Transverse colon (tissue), 4 donors: ENCODE results near the gene GPR143. TPM values are rescaled to one million over a fixed set of nuclear protein-coding genes. Genes with fewer than 3 reads are reported as not detected.

ENCODE experiments used
- DNase-seq: peaks from one replicate; pipeline ENCODE4 v3.0.0-alpha.2; 2019
- H3K27ac ChIP-seq, 4 donors: fragments of 200-600 bp; sonication (generic); 2 replicates each; pipeline ENCODE4 v1.5.1; 2016 to 2018; ENCODE audit warnings: inconsistent platforms in 4 of 4
- H3K27me3 ChIP-seq: fragments of 200-600 bp; sonication (generic); 2 replicates; pipeline ENCODE4 v1.5.1; 2017; ENCODE audit warnings: inconsistent platforms
- H3K36me3 ChIP-seq, 4 donors: fragments of 200-600 bp; sonication (generic); 2 replicates each; pipeline ENCODE4 v1.5.1; 2017 to 2019; ENCODE audit warnings: inconsistent platforms in 4 of 4
- H3K4me1 ChIP-seq, 4 donors: fragments of 200-600 bp; sonication (generic); 2 replicates each; pipeline ENCODE4 v1.5.1; 2017 to 2020; ENCODE audit warnings: inconsistent platforms in 4 of 4
- H3K4me3 ChIP-seq, 4 donors: fragments of 200-600 bp; sonication (generic); 1 replicate in 1 of 4; 2 replicates in 3 of 4; pipeline versions ENCODE4 v1.5.1 to v1.6.1; 2017 to 2019; ENCODE audit warnings: inconsistent platforms in 4 of 4
- H3K9me3 ChIP-seq, 2 donors: fragments of 200-600 bp; sonication (generic); 2 replicates each; pipeline ENCODE4 v1.5.1; 2017 to 2019; ENCODE audit warnings: inconsistent platforms in 2 of 2
- EP300 ChIP-seq: sonication (generic); formaldehyde crosslinking; IDR thresholded peaks from one replicate; pipeline ENCODE4 v1.6.1; 2017; ENCODE audit warnings: antibody characterized with exemption, low read depth
- POLR2A ChIP-seq: fragments of 450-650 bp; IDR thresholded peaks from one replicate; pipeline ENCODE4 v1.6.1; 2016; ENCODE audit warnings: antibody characterized with exemption, mild to moderate bottlenecking, moderate library complexity
- POLR2AphosphoS5 ChIP-seq, 3 donors: sonication (generic); formaldehyde crosslinking; IDR thresholded peaks; one replicate each; pipeline ENCODE4 v1.6.1; 2016; ENCODE audit warnings: antibody characterized with exemption in 3 of 3
- WGBS, 2 donors: methylation state at CpG; one replicate each; pipeline ENCODE4 v1.1.5; 2018; ENCODE audit warnings: low coverage in 1 of 2; 5-methylcytosine and 5-hydroxymethylcytosine counted together
- in situ Hi-C, 4 donors: fragments of 200-750 bp; cut with MboI; loops; one replicate each; pipeline versions ENCODE4 v1.15.0 to v1.15.1; 2017; ENCODE audit warnings: low sequenced_read_pairs in 3 of 4, low pct_ligation_motif_present in 1 of 4, low pct_unique_long_range_greater_than_20kb in 1 of 4
- intact Hi-C: fragments of 100-400 bp; cut with DNase I; formaldehyde crosslinking; loops from one replicate; pipeline ENCODE4 v1.15.1; 2023; ENCODE audit warnings: low total_unique reads
- total RNA-seq, 4 donors: library from RNA; depleted of rRNA; stranded (reverse); fragments of >200 nt; gene quantifications; one replicate each; pipeline ENCODE4 v1.1.0, GENCODE V29; 2016
- TF ChIP-seq, protein P1 (sequence below), 5 experiments: fragments of 200-600 bp in 3 of 5; fragments of 450-650 bp in 2 of 5; sonication (generic) in 3 of 5; IDR thresholded peaks; 1 replicate in 2 of 5; 2 replicates in 3 of 5; pipeline ENCODE4 v1.5.1; 2016 to 2017; ENCODE audit warnings: antibody characterized with exemption in 5 of 5, inconsistent platforms in 3 of 5, mild to moderate bottlenecking in 2 of 5, moderate library complexity in 1 of 5

The GPR143 gene
- total RNA-seq, 4 donors from 2014 or later = 1.1 to 1.6 TPM; not detected in 2

DNA sequence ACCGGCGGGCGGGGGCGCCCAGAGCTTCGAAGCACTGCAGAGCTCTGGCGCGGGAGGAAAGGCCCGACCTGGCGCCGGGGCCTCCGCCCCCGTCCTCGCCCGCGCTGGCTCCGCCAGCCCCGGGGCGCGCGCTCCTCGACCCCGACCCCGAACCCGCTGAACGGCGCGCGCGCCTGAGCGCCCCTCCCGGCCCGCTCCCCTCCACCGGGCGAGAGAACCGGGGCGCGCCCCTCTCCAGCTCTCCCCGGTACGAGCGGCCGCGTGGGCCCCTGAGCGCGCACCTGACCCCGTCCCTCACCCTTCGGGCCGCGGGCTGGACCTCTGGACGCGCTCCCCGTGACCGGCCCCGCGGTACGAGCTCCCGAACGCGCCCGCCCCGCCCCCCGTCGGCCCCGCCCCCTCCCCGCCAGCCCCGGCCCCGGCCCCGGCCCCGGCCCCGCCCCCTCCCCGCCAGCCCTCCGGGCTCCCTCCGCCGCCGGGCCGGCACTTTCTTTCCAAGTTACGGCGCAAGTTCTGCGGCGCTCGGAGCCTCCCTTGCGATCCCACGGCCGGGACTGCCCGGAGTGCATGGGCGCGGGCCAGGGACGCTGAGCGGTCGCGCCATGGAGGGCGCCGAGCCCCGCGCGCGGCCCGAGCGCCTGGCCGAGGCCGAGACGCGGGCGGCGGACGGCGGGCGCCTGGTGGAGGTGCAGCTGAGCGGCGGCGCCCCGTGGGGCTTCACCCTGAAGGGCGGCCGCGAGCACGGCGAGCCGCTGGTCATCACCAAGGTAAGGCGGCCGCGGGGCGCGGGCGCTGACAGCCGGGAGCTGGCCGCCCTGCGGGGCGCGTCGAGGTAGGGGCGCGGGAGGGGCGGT is 20.5 kb upstream of the GPR143 start, which contains the start of gene SHROOM2:
TSS of gene SHROOM2 (plus strand) at position 486 of the 854 bp plus-strand sequence. CDS start at position 603, 117 bp downstream.
- Histone ChIP-seq H3K4me3 (peak within 1 kb of the TSS; percentile 14 to 60 (median 55)), H3K4me1 (peaks cover 0 to 10% (median 0%) of the 10 kb centered on the region in 4 donors), H3K9me3 (no peaks in the 10 kb centered on the region), H3K27me3 (peaks cover 4% of the 10 kb centered on the region), H3K36me3 (no peaks in the 10 kb centered on the region), H3K27ac (peak within 1 kb of the TSS; percentile 34 to 75 (median 70))
- 28% methylated on average over 74 of the region's 132 CpGs; no CpG with 5 or more reads in 1 of the 2 donors for WGBS, 2 donors
- TF ChIP-seq POLR2AphosphoS5 (IDR thresholded peaks at IDR 0.05) (no peak), EP300 (no peak), POLR2A (no peak)
- TF ChIP-seq, protein P1, sequence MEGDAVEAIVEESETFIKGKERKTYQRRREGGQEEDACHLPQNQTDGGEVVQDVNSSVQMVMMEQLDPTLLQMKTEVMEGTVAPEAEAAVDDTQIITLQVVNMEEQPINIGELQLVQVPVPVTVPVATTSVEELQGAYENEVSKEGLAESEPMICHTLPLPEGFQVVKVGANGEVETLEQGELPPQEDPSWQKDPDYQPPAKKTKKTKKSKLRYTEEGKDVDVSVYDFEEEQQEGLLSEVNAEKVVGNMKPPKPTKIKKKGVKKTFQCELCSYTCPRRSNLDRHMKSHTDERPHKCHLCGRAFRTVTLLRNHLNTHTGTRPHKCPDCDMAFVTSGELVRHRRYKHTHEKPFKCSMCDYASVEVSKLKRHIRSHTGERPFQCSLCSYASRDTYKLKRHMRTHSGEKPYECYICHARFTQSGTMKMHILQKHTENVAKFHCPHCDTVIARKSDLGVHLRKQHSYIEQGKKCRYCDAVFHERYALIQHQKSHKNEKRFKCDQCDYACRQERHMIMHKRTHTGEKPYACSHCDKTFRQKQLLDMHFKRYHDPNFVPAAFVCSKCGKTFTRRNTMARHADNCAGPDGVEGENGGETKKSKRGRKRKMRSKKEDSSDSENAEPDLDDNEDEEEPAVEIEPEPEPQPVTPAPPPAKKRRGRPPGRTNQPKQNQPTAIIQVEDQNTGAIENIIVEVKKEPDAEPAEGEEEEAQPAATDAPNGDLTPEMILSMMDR (IDR thresholded peaks at IDR 0.05) = no peak
- DNase-seq = no peak
- in situ Hi-C loops (no loop called here), intact Hi-C loops (no loop called here)

DNA sequence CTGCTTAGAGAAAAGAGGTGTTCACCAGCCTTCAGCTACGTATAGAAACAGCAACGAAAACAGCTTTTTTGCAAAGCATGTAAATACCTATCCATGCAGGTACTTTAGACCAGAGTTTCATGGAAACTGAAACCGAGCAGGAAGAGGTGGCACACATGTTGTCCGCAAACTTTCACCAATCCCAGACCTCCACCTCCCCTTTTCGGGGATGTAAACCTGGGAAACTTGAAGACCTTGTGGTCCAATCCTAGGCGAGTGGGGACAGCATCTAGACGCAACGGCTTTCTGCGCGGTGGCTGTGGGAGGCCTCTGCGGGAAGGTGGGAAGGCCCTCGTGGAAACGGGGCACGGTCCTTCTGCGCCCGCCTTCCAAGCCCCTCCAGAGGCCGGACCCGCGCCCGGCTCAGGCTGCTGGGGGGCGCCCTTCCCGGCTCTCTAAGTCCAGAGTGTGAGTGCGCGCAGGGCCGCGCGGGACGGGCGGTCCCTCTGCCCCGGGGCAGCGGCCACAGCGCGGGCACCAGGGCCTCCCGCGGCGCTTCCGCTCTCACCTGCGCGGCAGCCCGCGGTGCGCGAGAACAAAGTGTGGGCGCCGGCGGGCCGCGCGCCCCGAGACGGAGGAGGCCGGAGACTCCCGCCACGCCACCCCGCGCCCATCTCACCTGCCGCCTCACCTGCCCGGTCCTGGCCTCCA is 19.8 kb upstream of the GPR143 start:
- peaks cover 4% of the 10 kb centered on the region for H3K27me3 ChIP-seq
- peak overlapping the region in 3 of 4 donors; percentile 70 to 75 (median 71) for H3K27ac ChIP-seq
- peak overlapping the region in 3 of 4 donors; percentile 51 to 60 (median 59) for H3K4me3 ChIP-seq
- H3K36me3 ChIP-seq = no peaks in the 10 kb centered on the region
- DNase-seq = no peak
- no peaks in the 10 kb centered on the region for H3K9me3 ChIP-seq
- H3K4me1 ChIP-seq = peaks cover 0 to 10% (median 0%) of the 10 kb centered on the region in 4 donors
- intact Hi-C loops (no loop called here), in situ Hi-C loops (no loop called here)
- 59% methylated on average over 44 of the region's 58 CpGs; no CpG with 5 or more reads in 1 of the 2 donors for WGBS, 2 donors
- TF ChIP-seq POLR2AphosphoS5 (IDR thresholded peaks at IDR 0.05) (no peak), EP300 (no peak), POLR2A (no peak)
- TF ChIP-seq, protein P1 (IDR thresholded peaks at IDR 0.05) = no peak

DNA sequence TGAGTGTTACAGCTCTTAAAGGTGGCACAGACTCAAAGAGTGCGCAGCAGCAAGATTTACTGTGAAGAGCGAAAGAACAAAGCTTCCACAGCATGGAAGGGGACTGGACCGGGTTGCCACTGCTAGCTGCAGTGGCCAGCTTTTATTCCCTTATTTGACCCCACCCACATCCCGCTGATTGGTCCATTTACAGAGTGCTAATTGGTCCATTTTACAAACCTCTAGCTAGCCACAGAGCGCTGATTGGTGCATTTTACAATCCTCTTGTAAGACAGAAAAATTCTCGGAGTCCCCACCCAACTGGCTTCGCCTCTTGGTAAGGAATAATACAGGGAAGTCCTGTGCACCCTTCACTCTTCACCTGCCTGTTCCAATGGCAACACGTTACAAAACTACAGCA is 18.7 kb upstream of the GPR143 start:
- Histone ChIP-seq H3K36me3 (no peaks in the 10 kb centered on the region), H3K4me1 (peaks cover 0 to 7% (median 0%) of the 10 kb centered on the region in 4 donors), H3K27ac (no peak overlapping the region), H3K27me3 (peaks cover 4% of the 10 kb centered on the region), H3K9me3 (no peaks in the 10 kb centered on the region), H3K4me3 (no peak overlapping the region)
- DNase-seq = no peak
- in situ Hi-C loops = no loop called here
- intact Hi-C loops = no loop called here
- TF ChIP-seq POLR2A (no peak), POLR2AphosphoS5 (IDR thresholded peaks at IDR 0.05) (no peak)
- TF ChIP-seq, protein P1 (IDR thresholded peaks at IDR 0.05) = no peak
- 92% methylated on average over 8 of the region's 8 CpGs; no CpG with 5 or more reads in 1 of the 2 donors for WGBS, 2 donors

DNA sequence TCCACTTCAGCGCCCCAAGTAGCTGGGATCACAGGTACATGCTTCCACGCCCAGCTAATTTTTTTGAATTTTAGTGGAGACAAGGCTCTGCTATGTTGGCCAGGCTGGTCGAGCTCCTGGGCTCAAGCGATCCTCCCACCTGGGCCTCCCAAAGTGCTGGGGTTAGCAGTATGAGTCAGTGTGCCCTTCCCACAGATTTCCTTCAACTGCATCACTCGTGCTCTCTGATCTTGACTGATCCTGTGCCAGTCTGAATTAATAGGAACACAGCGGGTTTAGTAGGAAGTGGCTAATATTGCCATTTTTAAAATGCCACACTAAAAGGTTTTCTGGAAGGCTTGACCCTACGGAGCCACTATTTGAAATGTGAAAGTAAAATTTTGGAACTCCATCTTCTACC is 16.3 kb upstream of the GPR143 start:
- no peak overlapping the region for H3K4me3 ChIP-seq
- in situ Hi-C loops (no loop called here), intact Hi-C loops (no loop called here)
- peaks cover 4% of the 10 kb centered on the region for H3K27me3 ChIP-seq
- TF ChIP-seq POLR2A = no peak
- no peak for TF ChIP-seq POLR2AphosphoS5 (IDR thresholded peaks at IDR 0.05)
- TF ChIP-seq, protein P1 (IDR thresholded peaks at IDR 0.05) = no peak
- no peak for TF ChIP-seq EP300
- 86% methylated on average over 1 to 7 of the region's 7 CpGs for WGBS, 2 donors
- no peak for DNase-seq
- H3K27ac ChIP-seq = no peak overlapping the region
- no peaks in the 10 kb centered on the region for H3K4me1 ChIP-seq
- H3K9me3 ChIP-seq = no peaks in the 10 kb centered on the region
- no peaks in the 10 kb centered on the region for H3K36me3 ChIP-seq
